HG03469 (cell line): ENCODE results near the gene HIRIP3.

Source experiments
- ATAC-seq: cut with Tn5 transposase; IDR thresholded peaks from one replicate; pipeline ENCODE4 v1.9.1; 2021; ENCODE audit warnings: mild to moderate bottlenecking, moderate library complexity, moderate number of reproducible peaks; ENCODE audit not compliant: unreplicated experiment

Gene HIRIP3

DNA sequence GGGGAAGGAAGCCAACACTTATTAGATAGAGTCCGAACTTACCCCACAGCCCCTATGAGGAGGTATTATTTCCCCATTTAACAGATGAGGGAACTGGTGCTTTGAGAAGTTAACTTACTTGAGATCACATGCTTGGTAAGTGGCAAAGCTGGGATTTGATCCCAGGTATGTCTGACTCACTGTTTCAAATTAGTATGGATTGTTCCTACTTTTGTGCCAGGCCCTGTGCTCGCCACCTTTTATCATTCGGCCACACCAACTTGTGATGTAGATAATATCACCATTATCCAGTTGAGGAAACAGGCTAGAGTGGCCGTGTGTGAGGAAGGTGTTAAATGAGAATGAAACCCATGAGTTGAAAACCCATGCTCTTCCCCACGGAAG is 10.7 kb downstream of the HIRIP3 start:
- ATAC-seq, result no peak

DNA sequence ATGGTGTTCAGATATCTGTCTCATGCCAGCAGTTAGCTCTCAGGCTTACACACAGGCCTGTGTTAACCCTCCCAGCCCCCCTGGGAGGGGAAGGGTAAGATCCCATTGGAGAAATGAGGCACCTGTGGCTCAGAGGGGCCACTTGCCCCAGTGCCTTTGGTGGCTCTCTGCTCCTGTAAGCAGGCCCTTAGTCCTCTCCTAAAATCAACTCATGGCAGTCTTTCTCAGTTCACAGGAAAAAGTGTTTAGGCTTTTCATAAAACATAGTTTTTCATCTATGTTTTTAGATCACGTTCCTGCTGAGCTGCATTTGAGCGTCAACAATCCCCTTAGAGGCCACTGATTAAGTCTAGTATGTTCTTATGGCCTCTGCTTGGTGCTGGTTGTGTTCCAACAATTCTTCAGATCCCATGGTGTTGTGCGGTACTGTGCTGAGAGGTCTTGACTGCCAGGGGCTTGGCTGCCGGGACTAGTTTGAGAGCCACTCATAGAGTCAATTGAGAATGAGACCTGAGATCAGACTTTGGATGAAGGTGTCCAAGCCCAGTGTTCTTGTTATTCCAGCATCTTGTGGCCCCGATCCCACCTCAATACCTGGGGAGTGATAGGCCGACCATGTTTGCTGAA is 11.2 kb downstream of the HIRIP3 start:
- ATAC-seq, result no peak

DNA sequence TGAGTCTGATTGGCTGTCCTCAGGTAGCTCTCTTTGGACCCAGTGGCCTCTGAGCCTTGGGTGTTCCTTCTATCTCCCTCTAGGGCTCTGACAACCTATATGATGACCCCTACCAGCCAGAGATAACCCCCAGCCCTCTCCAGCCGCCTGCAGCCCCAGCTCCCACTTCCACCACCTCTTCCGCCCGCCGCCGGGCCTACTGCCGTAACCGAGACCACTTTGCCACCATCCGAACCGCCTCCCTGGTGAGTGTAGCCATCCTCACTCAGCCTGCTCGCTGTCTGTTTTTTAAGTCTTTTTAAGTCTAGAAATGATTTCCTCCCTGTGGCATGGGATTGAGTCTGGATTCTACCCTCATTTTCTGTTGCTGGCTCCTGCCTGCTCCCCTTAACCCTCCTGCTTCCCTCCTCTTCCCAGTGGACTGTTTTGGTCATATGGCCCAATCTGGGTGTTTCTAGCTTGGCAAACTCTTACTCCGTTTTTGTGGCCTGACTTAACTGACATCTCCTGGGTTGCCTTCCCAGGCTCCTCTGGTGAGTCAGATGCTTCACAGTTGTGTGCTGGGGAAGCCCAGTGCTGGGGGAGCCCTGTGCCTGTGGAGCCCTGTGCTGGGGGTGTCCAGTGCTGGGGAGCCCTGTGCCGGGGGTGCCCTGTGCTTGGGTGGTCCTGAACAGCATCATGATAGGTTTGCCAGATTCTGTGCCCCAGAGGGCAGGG is 11.8 kb downstream of the HIRIP3 start:
- ATAC-seq, result no peak

DNA sequence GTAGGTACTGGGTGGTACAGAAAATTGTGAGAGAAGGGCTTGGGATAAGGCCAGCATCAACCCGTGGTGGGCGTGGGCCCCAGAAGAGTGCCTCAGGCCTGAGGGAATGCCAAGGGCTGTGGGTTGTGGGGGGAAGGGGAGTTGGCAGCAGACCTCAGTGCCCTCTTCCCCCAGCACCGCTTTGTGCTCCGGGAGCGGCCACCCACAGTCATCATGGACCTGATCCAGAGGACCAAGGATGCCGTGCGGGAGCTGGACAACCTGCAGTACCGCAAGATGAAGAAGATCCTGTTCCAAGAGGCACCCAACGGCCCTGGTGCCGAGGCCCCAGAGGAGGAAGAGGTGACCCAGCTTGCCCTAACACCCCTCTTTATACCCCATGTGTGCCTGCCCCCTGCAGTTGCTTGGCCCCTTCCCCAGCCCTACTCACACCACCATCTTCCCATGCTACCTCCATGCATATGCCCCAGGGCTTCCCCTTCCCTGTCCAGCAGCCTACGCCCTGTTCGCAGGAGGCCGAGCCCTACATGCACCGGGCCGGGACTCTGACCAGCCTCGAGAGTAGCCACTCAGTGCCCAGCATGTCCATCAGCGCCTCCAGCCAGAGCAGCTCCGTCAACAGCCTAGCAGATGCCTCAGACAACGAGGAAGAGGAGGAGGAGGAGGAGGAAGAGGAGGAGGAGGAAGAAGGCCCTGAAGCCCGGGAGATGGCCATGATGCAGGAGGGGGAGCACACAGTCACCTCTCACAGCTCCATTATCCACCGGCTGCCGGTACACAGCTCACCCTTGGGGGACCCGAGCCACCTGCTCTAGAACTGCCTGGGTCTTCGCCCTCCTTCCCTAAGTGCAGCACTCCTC is 12.6 kb downstream of the HIRIP3 start:
- ATAC-seq, result no peak

DNA sequence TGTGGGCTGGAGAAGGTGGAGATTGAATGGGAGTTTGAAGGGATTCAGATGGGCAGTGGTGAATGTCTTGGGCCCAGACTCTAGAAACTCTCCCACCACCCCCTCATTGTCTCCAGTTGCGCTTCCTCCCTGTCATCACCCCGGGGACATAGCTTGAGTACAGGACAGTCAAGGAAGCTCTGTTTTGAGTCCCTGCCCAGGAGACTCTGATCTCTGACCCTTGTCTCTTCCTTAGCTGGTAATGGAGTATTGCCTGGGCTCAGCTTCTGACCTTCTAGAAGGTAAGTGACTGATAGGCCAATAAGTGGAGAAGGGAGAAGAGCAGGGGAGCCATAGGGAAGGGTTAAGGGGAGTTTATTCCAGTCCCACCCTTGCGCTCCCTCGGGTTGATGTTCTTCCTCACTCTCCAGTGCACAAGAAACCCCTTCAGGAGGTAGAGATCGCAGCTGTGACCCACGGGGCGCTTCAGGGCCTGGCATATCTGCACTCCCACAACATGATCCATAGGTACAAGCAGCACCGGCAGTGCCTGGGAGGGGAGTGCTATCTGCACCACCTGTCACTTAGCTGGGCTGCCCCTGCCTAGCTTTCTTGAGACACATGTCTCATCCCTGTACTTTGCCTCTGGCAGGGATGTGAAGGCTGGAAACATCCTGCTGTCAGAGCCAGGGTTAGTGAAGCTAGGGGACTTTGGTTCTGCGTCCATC is 16.7 kb downstream of the HIRIP3 start:
- ATAC-seq, result no peak

DNA sequence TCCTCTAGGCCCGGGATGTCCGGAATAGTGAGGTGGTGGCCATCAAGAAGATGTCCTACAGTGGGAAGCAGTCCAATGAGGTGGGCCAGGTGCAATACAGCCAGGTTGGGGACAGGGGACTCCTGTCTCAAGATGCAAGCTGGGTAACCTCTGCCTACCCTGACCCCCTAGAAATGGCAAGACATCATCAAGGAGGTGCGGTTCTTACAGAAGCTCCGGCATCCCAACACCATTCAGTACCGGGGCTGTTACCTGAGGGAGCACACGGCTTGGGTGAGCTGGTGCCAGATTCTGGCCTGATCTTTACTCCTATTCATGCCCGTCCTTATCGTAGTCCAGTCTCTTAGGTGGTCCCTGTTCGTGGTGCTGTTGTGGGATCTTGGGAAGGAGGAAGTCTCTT is 17.3 kb downstream of the HIRIP3 start:
- no peak for ATAC-seq

DNA sequence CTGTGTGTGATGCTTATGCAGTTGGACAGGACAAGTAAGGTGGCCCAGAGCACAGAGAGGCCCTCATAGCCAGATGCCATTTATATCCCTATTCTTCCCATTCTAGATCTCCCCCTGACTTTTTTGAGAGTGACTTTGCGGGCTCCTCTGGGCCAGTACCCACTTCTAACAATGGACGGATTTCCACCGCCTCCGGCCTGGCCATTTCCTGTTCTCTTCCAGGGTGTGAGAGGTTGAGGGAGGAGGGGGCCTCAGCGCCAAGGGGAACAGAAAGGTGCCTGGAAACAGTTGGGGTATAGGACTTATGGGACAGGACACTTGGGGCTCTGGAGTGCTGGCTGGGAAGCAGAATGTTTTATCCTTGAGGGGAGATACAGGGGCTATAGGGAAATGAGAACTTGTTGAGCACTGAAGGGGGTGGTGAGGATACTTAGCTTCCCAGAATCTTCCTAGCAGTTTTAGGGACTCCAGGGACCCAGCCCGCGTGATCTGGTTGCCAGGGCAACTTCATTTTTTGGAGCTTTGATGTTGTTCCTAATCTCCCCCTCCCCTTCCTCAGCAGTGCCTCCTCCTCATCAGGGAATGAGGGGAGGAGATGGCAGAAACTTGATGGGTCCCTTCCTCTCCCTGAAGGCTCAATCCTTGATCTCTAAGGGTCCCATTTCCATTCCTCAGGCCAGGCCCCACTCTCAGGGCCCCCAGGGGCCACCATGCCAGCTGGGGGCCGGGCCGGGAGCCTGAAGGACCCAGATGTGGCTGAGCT is 18.2 kb downstream of the HIRIP3 start:
- ATAC-seq, result no peak

DNA sequence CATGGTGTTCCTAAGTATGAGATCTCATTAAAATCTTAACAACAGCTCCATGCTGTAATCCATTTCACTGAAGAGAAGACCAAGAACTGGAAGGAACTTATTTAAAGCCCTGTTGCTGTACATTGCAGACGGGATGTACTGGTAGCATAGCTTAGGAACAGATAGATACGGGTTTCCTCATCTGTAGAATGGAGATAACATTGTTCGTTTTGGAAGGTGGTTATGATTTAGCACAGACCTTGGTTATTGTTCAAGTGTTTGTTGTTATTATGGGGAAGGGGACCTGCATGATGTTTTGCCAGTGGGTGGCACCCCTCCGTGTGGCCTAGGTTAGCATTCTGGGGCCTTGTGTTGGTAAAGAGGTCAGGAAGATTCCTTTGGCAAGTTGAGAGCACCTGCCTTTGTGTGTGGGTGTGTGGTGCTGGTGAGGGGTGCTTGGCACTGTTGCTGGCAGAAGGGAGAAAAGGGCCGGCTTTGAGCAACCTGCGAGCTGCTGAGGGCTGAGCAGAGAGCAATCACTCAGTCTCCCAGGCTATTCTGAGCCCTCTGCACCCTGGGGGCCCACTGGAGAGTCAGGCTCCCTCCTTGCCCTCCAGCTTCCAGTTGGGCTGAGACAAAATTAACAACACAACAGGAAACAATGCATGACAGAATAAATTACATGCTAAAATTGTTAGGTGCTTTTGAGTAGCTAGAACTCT is 19.5 kb downstream of the HIRIP3 start:
- ATAC-seq, result no peak

DNA sequence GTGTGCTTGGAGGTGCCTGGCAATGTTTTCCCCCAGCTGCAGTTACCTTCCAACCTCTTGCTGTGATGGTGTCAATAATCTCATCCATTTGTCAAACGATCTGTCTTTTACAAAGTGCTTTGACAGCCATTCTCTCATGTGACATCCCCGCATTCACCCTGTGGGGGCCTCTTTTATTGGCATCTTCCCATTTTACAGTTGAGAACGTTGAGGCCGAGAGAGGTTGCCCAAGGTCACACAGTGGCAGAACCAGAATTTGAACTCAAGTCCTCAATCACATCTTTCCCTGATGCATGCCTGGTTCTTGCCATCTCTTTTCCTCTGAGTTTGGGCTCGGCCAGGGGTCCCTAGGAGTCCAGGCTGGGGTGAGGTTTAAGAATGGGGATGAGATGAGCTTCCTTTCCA is 20.3 kb downstream of the HIRIP3 start:
- ATAC-seq, result no peak

DNA sequence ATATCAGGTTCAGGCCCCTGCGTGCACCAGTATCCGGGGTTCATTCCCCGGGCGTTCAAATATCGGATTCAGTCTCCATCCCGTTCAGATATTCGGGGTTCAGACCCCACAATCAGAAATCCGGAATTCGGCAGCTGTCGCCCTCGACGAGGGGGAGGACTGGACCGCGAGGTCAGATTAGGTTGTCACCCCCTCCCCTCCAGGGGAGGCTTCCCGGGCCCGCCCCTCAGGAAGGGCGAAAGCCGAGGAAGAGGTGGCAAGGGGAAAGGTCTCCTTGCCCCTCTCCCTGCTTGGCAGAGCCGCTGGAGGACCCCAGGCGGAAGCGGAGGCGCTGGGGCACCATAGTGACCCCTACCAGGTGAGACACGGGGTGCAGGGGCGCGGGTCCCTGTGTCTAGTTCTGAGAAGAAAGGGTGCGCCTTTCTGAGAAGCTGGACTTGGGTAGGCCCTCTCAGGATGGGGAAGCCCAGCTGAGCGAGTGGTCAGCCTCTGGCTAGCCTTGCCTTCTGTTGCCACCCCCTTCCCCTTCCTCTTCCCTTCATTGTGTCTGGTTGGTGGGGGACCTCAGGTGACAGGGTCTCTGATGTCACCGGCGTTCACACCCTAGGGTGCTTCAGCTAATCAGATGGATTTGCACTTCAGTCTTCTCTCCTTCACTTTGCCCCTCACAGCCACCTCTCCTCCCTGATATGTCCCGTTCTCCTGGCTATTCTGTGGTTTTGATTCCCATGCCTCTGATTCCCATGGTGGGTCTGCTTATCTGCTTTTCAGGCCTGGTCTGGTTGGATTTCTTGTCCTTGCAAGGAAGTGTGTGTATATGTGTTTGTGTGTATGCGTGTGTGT is 20.9 kb downstream of the HIRIP3 start:
- no peak for ATAC-seq

DNA sequence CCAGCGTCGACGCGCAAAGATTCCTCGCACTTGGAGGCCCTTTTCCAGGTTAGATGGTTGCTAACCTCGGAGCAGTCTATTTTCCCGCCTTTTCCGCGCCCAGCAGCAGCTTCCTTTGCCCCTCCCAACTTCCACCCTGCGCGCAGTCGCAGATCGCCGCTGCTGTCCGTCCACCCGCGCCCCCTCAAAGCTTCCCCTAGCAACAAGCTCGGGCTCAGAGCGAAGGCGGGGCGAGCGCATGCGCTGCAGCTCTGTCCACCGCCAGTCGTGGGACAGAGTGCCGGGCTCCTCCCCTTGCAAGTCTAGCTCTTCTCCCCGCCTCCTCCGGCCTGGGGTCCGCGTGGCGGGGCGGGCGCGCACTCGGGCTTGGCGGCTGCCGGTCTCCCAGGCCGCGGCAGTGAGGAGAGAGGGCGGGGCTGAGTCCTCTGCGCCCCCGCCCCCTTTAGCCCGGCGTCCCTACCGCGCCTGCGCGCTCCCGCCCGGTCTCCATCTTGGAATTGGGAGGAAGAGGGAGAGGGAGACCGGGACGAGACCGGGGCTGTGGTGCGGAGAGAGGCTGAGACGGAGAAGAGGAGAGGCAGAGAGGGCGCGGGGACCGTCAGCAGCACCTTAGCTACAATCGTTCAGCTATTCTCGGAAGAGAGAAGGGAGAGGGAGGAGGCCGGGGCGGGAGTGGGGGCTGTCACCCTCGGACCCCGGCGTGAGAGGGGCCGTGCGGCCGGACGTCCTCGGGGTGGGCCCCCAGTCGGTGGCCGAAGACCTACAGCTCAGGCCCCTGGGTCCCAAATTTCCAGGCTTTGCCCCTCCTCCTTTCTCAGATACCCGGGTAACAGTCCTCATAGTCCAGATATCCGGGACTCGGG is 21.8 kb downstream of the HIRIP3 start, which contains the start of gene TAOK2:
Gene TAOK2, plus strand, starts transcription at position 485 of the 863 bp plus-strand sequence. CDS start 3,905 bp downstream, outside the sequence.
- peak; percentile 67 for ATAC-seq

DNA sequence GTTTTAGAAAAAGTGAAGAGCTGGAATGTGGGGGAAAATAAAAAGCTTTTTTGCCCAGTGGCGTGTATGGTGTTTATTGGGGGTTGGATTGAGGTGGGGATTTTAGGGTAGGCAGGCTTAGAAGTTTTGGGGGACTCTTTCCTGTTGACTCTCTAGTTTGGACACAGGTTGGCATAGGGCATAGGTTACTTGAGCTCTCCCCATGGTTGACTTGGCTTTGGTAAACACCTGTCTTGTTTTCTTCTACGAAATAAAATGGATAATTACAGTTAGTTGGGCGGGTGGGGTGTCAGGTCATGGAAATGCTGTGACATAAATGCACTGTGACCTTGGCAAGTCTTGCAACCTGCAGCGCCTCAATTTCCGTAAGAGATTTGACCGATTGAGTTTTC is 22.4 kb downstream of the HIRIP3 start:
- ATAC-seq, result no peak

DNA sequence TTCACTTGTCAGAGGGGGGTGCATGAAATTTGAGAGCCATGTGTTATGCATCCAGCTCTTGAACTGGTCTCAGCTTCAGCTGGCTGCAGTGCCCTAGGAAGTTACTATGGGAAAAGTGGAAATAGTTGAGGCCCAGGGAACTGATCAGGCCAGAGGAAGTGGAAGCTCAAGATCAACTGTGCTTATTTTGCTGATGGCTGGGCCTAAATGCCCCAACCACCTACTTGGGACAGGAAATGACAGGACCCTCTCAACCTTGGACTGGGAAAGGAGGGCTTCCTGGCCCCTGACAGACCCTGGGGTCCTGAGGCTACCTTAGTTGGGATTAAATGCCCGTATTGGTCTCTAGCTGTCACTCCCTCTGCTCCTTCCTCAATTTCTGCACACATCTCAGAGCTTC is 22.9 kb downstream of the HIRIP3 start:
- ATAC-seq, result no peak

DNA sequence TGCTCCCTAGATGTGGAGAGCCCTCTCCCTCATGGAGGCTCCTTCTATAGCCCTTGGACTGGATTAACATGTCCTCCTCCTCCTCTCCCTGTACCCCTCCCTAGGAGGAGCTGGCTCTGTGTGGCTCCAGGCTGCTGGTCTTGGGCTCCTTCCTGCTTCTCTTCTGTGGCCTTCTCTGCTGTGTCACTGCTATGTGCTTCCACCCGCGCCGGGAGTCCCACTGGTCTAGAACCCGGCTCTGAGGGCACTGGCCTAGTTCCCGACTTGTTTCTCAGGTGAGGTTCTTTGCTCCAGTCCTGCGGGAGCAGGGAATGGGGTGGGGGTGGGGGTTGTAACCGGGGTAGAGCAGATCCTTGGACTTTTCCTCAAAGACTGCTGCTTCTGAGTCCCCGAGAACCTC is 24.1 kb downstream of the HIRIP3 start:
- ATAC-seq, result no peak

DNA sequence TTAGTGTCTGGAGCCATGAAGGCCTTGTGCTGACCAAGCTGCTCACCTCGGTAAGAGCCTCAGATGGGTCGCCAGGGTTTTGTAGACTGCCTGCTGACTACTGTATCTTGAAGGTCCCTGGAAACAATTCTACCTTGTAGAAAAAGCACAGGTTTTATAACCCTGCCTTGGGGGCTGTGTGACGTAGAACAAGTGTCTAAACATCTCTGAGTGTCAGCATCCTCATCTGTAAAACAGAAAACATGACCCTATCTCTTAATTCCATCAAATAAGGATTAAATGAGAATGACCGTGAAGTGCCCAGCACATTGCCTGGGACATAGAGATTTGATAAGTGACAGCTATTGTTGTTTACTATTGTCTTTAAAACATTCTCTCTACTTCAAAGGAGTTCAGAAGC is 27.2 kb downstream of the HIRIP3 start:
- ATAC-seq, result no peak

DNA sequence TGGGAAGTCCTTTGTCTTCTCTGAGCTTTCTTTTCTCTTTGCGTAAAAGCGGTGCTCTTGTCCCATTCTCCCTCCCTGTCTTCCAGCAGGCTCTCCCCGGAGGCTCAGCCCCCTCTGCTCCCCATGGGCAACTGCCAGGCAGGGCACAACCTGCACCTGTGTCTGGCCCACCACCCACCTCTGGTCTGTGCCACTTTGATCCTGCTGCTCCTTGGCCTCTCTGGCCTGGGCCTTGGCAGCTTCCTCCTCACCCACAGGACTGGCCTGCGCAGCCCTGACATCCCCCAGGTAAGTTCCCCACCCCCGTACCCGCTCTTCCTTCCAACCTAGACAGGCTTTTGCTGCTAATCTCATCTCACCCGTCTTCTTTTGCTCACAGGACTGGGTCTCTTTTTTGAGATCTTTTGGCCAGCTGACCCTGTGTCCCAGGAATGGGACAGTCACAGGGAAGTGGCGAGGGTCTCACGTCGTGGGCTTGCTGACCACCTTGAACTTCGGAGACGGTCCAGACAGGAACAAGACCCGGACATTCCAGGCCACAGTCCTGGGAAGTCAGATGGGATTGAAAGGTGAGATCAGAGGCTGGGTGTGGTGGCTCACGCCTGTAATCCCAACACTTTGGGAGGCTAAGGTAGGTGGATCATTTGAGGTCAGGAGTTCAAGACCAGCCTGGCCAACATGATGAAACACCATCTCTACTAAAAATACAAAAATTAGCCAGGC is 32.2 kb downstream of the HIRIP3 start:
- ATAC-seq, result no peak

DNA sequence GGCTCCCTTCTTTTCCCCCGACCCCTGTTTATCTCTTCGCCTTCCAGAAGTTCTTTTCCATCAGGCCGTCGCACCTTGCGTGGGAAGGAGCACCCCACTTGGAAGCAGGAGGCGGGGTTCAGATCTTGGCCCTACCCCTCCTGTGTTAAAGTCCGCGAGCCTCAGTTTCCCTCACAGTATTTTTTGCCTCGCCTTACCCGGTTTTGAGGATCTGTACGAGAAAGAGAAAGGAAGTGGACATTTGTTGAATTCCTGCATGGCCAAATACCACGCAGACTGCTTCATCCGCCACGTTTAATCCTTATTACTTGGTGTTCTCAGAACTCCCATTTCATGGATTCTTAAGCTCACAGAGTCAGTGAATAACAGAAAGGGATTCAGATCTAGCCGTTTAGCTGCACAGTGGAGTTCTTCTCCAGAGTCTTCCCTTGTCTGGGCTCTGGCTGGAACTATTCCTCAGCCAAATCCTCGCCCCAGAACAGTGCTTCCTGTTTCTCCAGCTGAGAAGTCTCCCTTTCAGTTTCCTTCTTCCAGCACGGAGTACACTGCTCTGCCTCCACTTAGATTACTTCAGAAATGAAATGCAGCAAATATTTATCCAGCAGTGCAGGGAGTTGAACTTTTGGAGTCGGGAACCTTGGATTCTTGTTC is 32.9 kb downstream of the HIRIP3 start:
- no peak for ATAC-seq
